Thymus (tissue), 14 donors: Measurements from ENCODE around the gene ZSCAN21. TPM values are rescaled to one million over a fixed set of nuclear protein-coding genes. Genes with fewer than 3 reads are reported as not detected.
"Not testable (repeated sequence)": the region's sequence is repeated elsewhere in the genome, so short reads cannot be mapped to it uniquely, and the experiment has no call there.

Experiments
- DNase-seq, 9 donors: peaks; one replicate each; pipeline ENCODE4 v3.0.0-alpha.2; 2013; ENCODE audit warnings: low spot score in 9 of 9, low read depth in 6 of 9, missing footprints in 1 of 9
- H3K27ac ChIP-seq, 2 donors: one replicate each; pipeline ENCODE4 v1.5.1; 2013; ENCODE audit warnings: control low read depth in 1 of 2, low read depth in 1 of 2, low read length in 1 of 2, mild to moderate bottlenecking in 1 of 2, moderate library complexity in 1 of 2
- H3K27me3 ChIP-seq, 2 donors: one replicate each; pipeline ENCODE4 v1.5.1; 2013; ENCODE audit warnings: low read length in 1 of 2; ENCODE audit not compliant: control insufficient read depth in 2 of 2, insufficient read depth in 1 of 2
- H3K36me3 ChIP-seq, 2 donors: one replicate each; pipeline ENCODE4 v1.5.1; 2013; ENCODE audit warnings: low read length in 1 of 2, mild to moderate bottlenecking in 1 of 2, moderate library complexity in 1 of 2; ENCODE audit not compliant: control insufficient read depth in 2 of 2, insufficient read depth in 2 of 2
- H3K4me1 ChIP-seq, 2 donors: one replicate each; pipeline ENCODE4 v1.5.1; 2013; ENCODE audit warnings: low read length in 2 of 2; ENCODE audit not compliant: control insufficient read depth in 2 of 2, insufficient read depth in 2 of 2
- H3K4me3 ChIP-seq, 2 donors: one replicate each; pipeline ENCODE4 v1.5.1; 2013; ENCODE audit warnings: low read length in 2 of 2, control low read depth in 1 of 2, mild to moderate bottlenecking in 1 of 2
- H3K9me3 ChIP-seq, 2 donors: one replicate each; pipeline ENCODE4 v1.5.1; 2013; ENCODE audit warnings: low read length in 1 of 2, mild to moderate bottlenecking in 1 of 2; ENCODE audit not compliant: control insufficient read depth in 2 of 2, insufficient read depth in 1 of 2
- WGBS: extraction: QIAGEN DNeasy Blood & Tissue Kit; methylation state at CpG from one replicate; pipeline ENCODE4 v1.1.7; 2013; 5-methylcytosine and 5-hydroxymethylcytosine counted together
- long read RNA-seq, 10 donors: transcript quantifications; one replicate each; lab custom pipeline, GENCODE V29; 2026
- polyA plus RNA-seq: library from polyadenylated mRNA; stranded (reverse); fragments of 200-250 nt; gene quantifications from one replicate; pipeline ENCODE4 v1.2.3, GENCODE V29; 2013
- total RNA-seq: library from RNA; stranded (reverse); fragments of 120-200 nt; gene quantifications from one replicate; pipeline ENCODE4 v1.2.4, GENCODE V29; 2013
- donor health status: healthy.

ZSCAN21 gene
- total RNA-seq: 10.8 TPM
- polyA plus RNA-seq: 8.3 TPM
- long read RNA-seq, donor 1: 0 reads
- long read RNA-seq, donor 2: 0 reads
- long read RNA-seq, donor 3, partial matches to known transcripts: 0 of 4 reads
- long read RNA-seq, donor 3, other reads (novel, unspliced or antisense): 0 of 4 reads
- long read RNA-seq, donor 4: 0 reads
- long read RNA-seq, donor 5, partial matches to known transcripts: 9 of 9 reads
- long read RNA-seq, donor 5, other reads (novel, unspliced or antisense): 0 of 9 reads
- long read RNA-seq, donor 6, partial matches to known transcripts: 8 of 8 reads
- long read RNA-seq, donor 6, other reads (novel, unspliced or antisense): 0 of 8 reads
- long read RNA-seq, donor 7, partial matches to known transcripts: 0 of 1 reads
- long read RNA-seq, donor 7, other reads (novel, unspliced or antisense): 0 of 1 reads
- long read RNA-seq, donor 8, partial matches to known transcripts: 0 of 1 reads
- long read RNA-seq, donor 8, other reads (novel, unspliced or antisense): 0 of 1 reads
- long read RNA-seq, donor 9, partial matches to known transcripts: 0 of 9 reads
- long read RNA-seq, donor 9, other reads (novel, unspliced or antisense): 7 of 9 reads
- long read RNA-seq, donor 10, partial matches to known transcripts: 0 of 2 reads
- long read RNA-seq, donor 10, other reads (novel, unspliced or antisense): 0 of 2 reads

- 2% methylated on average over 47 of the region's 47 CpGs for WGBS
- Histone ChIP-seq H3K9me3 (no peaks in the 10 kb centered on the region), H3K27me3 (no peaks in the 10 kb centered on the region), H3K27ac (peak within 1 kb of the TSS; percentile 81 to 83), H3K4me1 (peaks cover 8 to 12% of the 10 kb centered on the region in 2 donors), H3K36me3 (peaks cover 0 to 2% of the 10 kb centered on the region in 2 donors), H3K4me3 (peak within 1 kb of the TSS; percentile 65 to 80)
- DNase-seq: peak; percentile 55 to 86 (median 72)
Measured at GRCh38 chr7:100049441-100050291, at the start of gene ZSCAN21. TSS of gene ZSCAN21 (plus strand) at chr7:100049774. CDS start at chr7:100057007, 7,233 bp downstream.

GRCh38 chr7:100000239-100000638 lies 49.3 kb upstream of the ZSCAN21 start:
- Histone ChIP-seq H3K9me3 (no peaks in the 10 kb centered on the region), H3K4me3 (no peak overlapping the region), H3K27ac (no peak overlapping the region), H3K4me1 (peaks cover 9 to 20% of the 10 kb centered on the region in 2 donors), H3K36me3 (no peaks in the 10 kb centered on the region), H3K27me3 (no peaks in the 10 kb centered on the region)
- no peak for DNase-seq
- 96% methylated on average over 13 of the region's 13 CpGs for WGBS

- peaks cover 0 to 6% of the 10 kb centered on the region in 2 donors for H3K4me1 ChIP-seq
- no peaks in the 10 kb centered on the region for H3K36me3 ChIP-seq
- no peaks in the 10 kb centered on the region for H3K9me3 ChIP-seq
- H3K27ac ChIP-seq: no peak overlapping the region
- H3K27me3 ChIP-seq: no peaks in the 10 kb centered on the region
- 71% methylated on average over 14 of the region's 14 CpGs for WGBS
- no peak for DNase-seq
- no peak overlapping the region for H3K4me3 ChIP-seq
Measured at GRCh38 chr7:100003711-100004661, 45.6 kb upstream of the ZSCAN21 start.

- H3K27ac ChIP-seq: no peak overlapping the region
- WGBS: 94% methylated on average over 3 of the region's 3 CpGs
- no peaks in the 10 kb centered on the region for H3K36me3 ChIP-seq
- DNase-seq: no peak
- no peaks in the 10 kb centered on the region for H3K27me3 ChIP-seq
- H3K9me3 ChIP-seq: no peaks in the 10 kb centered on the region
- no peak overlapping the region for H3K4me3 ChIP-seq
- peaks cover 0 to 6% of the 10 kb centered on the region in 2 donors for H3K4me1 ChIP-seq
Measured at GRCh38 chr7:100007887-100008286, 41.7 kb upstream of the ZSCAN21 start.

- WGBS: 93% methylated on average over 10 of the region's 10 CpGs
- no peak for DNase-seq
- no peak overlapping the region for H3K27ac ChIP-seq
- H3K4me1 ChIP-seq: peaks cover 0 to 5% of the 10 kb centered on the region in 2 donors
- no peaks in the 10 kb centered on the region for H3K36me3 ChIP-seq
- H3K4me3 ChIP-seq: no peak overlapping the region
- H3K27me3 ChIP-seq: no peaks in the 10 kb centered on the region
- no peaks in the 10 kb centered on the region for H3K9me3 ChIP-seq
Measured at GRCh38 chr7:100008525-100008924, 41.0 kb upstream of the ZSCAN21 start.

GRCh38 chr7:100009952-100010351 lies 39.6 kb upstream of the ZSCAN21 start:
- H3K27ac ChIP-seq, DNase-seq, H3K4me1 ChIP-seq, H3K4me3 ChIP-seq, H3K9me3 ChIP-seq, H3K27me3 ChIP-seq, H3K36me3 ChIP-seq: not testable (repeated sequence)
- 95% methylated on average over 8 of the region's 8 CpGs for WGBS

GRCh38 chr7:100010901-100011300 lies 38.7 kb upstream of the ZSCAN21 start:
- Histone ChIP-seq H3K27me3 (no peaks in the 10 kb centered on the region), H3K27ac (no peak overlapping the region), H3K9me3 (no peaks in the 10 kb centered on the region), H3K4me1 (peaks cover 3 to 8% of the 10 kb centered on the region in 2 donors), H3K4me3 (no peak overlapping the region), H3K36me3 (no peaks in the 10 kb centered on the region)
- DNase-seq: no peak
- 87% methylated on average over 2 of the region's 2 CpGs for WGBS

- Histone ChIP-seq H3K36me3 (no peaks in the 10 kb centered on the region), H3K9me3 (no peaks in the 10 kb centered on the region), H3K27ac (no peak overlapping the region), H3K27me3 (no peaks in the 10 kb centered on the region), H3K4me1 (peaks cover 3 to 13% of the 10 kb centered on the region in 2 donors), H3K4me3 (no peak overlapping the region)
- 94% methylated on average over 3 of the region's 3 CpGs for WGBS
- DNase-seq: no peak
Measured at GRCh38 chr7:100011516-100011915, 38.1 kb upstream of the ZSCAN21 start.
